ENCODE measurements around the gene PHYKPL. TPM values are rescaled to one million over a fixed set of nuclear protein-coding genes. Genes with fewer than 3 reads are reported as not detected.

PHYKPL gene
- total RNA-seq = 100 to 1,000 TPM; 125 to 126 TPM

GRCh38 chr5:178232124-178232919 is at the start of gene PHYKPL:
PHYKPL (minus strand) TSS chr5:178232802; CDS start chr5:178232550, 252 bp downstream.
- H3K9me3 Mint-ChIP-seq (ENCODE audit: insufficient read depth) = no peaks in the 10 kb centered on the region
- peak; percentile 70 for ATAC-seq
- POLR2A ChIA-PET = interaction anchor here (0.7 to 1.2 kb wide), 5 partner anchors 9 to 28 kb away, joined by 3 to 5 read pairs (median 3); partner anchors contain the start of gene HNRNPAB

GRCh38 chr5:178282391-178282790 is 49.8 kb upstream of the PHYKPL start:
- Mint-ChIP-seq H3K4me1 (ENCODE audit: low read depth) (peaks cover 19% of the 10 kb centered on the region), H3K4me3 (no peak overlapping the region), H3K9me3 (ENCODE audit: insufficient read depth) (peaks cover 11% of the 10 kb centered on the region), H3K27me3 (ENCODE audit: low read depth) (peaks cover 3% of the 10 kb centered on the region), H3K27ac (no peak overlapping the region), H3K36me3 (ENCODE audit: low read depth) (no peaks in the 10 kb centered on the region)
- POLR2A ChIA-PET = no interaction called here
- CTCF ChIA-PET = interaction anchor here (1.0 to 1.7 kb wide), 2 partner anchors 270 to 343 kb away, joined by 3 to 6 read pairs; no protein-coding TSS in a partner anchor
- no peak for ATAC-seq
- no peak for DNase-seq

More at GRCh38 chr5:178232124-178232919, at the start of gene PHYKPL:
- CTCF ChIA-PET = interaction anchor here (0.6 to 0.9 kb wide), 2 partner anchors 8 to 16 kb away, joined by 3 read pairs; no protein-coding TSS in a partner anchor
- Mint-ChIP-seq H3K36me3 (ENCODE audit: low read depth) (peaks cover 45% of the 10 kb centered on the region), H3K4me3 (peak within 1 kb of the TSS; percentile 90), H3K27me3 (ENCODE audit: low read depth) (no peaks in the 10 kb centered on the region), H3K27ac (peak within 1 kb of the TSS; percentile 85), H3K4me1 (ENCODE audit: low read depth) (peaks cover 87% of the 10 kb centered on the region)
- DNase-seq = peak; percentile 81

GRCh38 chr5:178281331-178281730 is 48.7 kb upstream of the PHYKPL start:
- Mint-ChIP-seq H3K27me3 (ENCODE audit: low read depth) (peaks cover 3% of the 10 kb centered on the region), H3K36me3 (ENCODE audit: low read depth) (no peaks in the 10 kb centered on the region), H3K4me3 (no peak overlapping the region), H3K4me1 (ENCODE audit: low read depth) (peaks cover 19% of the 10 kb centered on the region), H3K9me3 (ENCODE audit: insufficient read depth) (peaks cover 11% of the 10 kb centered on the region), H3K27ac (no peak overlapping the region)
- CTCF ChIA-PET = interaction anchor here (1.4 to 2.5 kb wide), 2 partner anchors 270 to 307 kb away, joined by 7 to 12 read pairs; no protein-coding TSS in a partner anchor
- ATAC-seq = no peak
- POLR2A ChIA-PET = no interaction called here
- DNase-seq = no peak

GRCh38 chr5:178280631-178281030 is 48.0 kb upstream of the PHYKPL start:
- Mint-ChIP-seq H3K4me3 (no peak overlapping the region), H3K9me3 (ENCODE audit: insufficient read depth) (peaks cover 11% of the 10 kb centered on the region), H3K27me3 (ENCODE audit: low read depth) (peaks cover 3% of the 10 kb centered on the region), H3K4me1 (ENCODE audit: low read depth) (peaks cover 19% of the 10 kb centered on the region), H3K27ac (no peak overlapping the region), H3K36me3 (ENCODE audit: low read depth) (no peaks in the 10 kb centered on the region)
- POLR2A ChIA-PET = interaction anchor here (0.7 kb wide), 1 partner anchor 276 kb away, joined by 3 read pairs; no protein-coding TSS in a partner anchor
- ATAC-seq = no peak
- DNase-seq = no peak
- CTCF ChIA-PET = interaction anchor here (0.5 to 2.5 kb wide), 16 partner anchors 9 to 1213 kb away, joined by 3 to 12 read pairs (median 4); partner anchors contain the start of gene COL23A1

GRCh38 chr5:178279723-178280438 is 47.3 kb upstream of the PHYKPL start:
- ChIA-PET CTCF (interaction anchor here (0.5 to 2.5 kb wide), 17 partner anchors 9 to 1214 kb away, joined by 3 to 12 read pairs (median 3); partner anchors contain the start of gene COL23A1), POLR2A (interaction anchor here (0.7 kb wide), 1 partner anchor 277 kb away, joined by 3 read pairs; no protein-coding TSS in a partner anchor)
- Mint-ChIP-seq H3K36me3 (ENCODE audit: low read depth) (no peaks in the 10 kb centered on the region), H3K27me3 (ENCODE audit: low read depth) (peaks cover 3% of the 10 kb centered on the region), H3K27ac (peak overlapping the region; percentile 81), H3K9me3 (ENCODE audit: insufficient read depth) (peaks cover 11% of the 10 kb centered on the region), H3K4me3 (no peak overlapping the region), H3K4me1 (ENCODE audit: low read depth) (peaks cover 19% of the 10 kb centered on the region)
- ATAC-seq = peak; percentile 82
- DNase-seq = peak; percentile 79

GRCh38 chr5:178279026-178279722 is 46.6 kb upstream of the PHYKPL start:
- Mint-ChIP-seq H3K27ac (peak overlapping the region; percentile 81), H3K9me3 (ENCODE audit: insufficient read depth) (peaks cover 11% of the 10 kb centered on the region), H3K4me1 (ENCODE audit: low read depth) (peaks cover 19% of the 10 kb centered on the region), H3K27me3 (ENCODE audit: low read depth) (peaks cover 3% of the 10 kb centered on the region), H3K4me3 (no peak overlapping the region), H3K36me3 (ENCODE audit: low read depth) (no peaks in the 10 kb centered on the region)
- POLR2A ChIA-PET = no interaction called here
- CTCF ChIA-PET = interaction anchor here (0.6 to 2.5 kb wide), 9 partner anchors 8 to 311 kb away, joined by 3 to 12 read pairs (median 6); partner anchors contain the start of gene COL23A1
- DNase-seq (no peak), ATAC-seq (peak; percentile 12)

GRCh38 chr5:178278358-178279023 is 45.9 kb upstream of the PHYKPL start:
- no peak for DNase-seq
- H3K4me1 Mint-ChIP-seq (ENCODE audit: low read depth) = peaks cover 19% of the 10 kb centered on the region
- POLR2A ChIA-PET = no interaction called here

GRCh38 chr5:178277866-178278265 is 45.3 kb upstream of the PHYKPL start:
- DNase-seq = no peak
- Mint-ChIP-seq H3K27me3 (ENCODE audit: low read depth) (peaks cover 3% of the 10 kb centered on the region), H3K4me3 (no peak overlapping the region), H3K4me1 (ENCODE audit: low read depth) (peaks cover 19% of the 10 kb centered on the region), H3K9me3 (ENCODE audit: insufficient read depth) (no peaks in the 10 kb centered on the region), H3K36me3 (ENCODE audit: low read depth) (no peaks in the 10 kb centered on the region), H3K27ac (peak overlapping the region; percentile 3)
- CTCF ChIA-PET = interaction anchor here (1.6 to 1.7 kb wide), 2 partner anchors 43 to 183 kb away, joined by 6 to 7 read pairs; no protein-coding TSS in a partner anchor
- POLR2A ChIA-PET = interaction anchor here (0.6 kb wide), 1 partner anchor 61 kb away, joined by 3 read pairs; no protein-coding TSS in a partner anchor
- no peak for ATAC-seq

More at GRCh38 chr5:178278358-178279023, 45.9 kb upstream of the PHYKPL start:
- peak overlapping the region; percentile 20 for H3K27ac Mint-ChIP-seq
- CTCF ChIA-PET = interaction anchor here (0.6 to 1.7 kb wide), 4 partner anchors 42 to 311 kb away, joined by 3 to 7 read pairs (median 5); partner anchors contain the start of gene COL23A1
- H3K4me3 Mint-ChIP-seq = no peak overlapping the region
- H3K36me3 Mint-ChIP-seq (ENCODE audit: low read depth) = no peaks in the 10 kb centered on the region
- H3K9me3 Mint-ChIP-seq (ENCODE audit: insufficient read depth) = peaks cover 5% of the 10 kb centered on the region
- ATAC-seq = no peak
- H3K27me3 Mint-ChIP-seq (ENCODE audit: low read depth) = peaks cover 3% of the 10 kb centered on the region

- Mint-ChIP-seq H3K27ac (peak overlapping the region; percentile 3), H3K4me1 (ENCODE audit: low read depth) (peaks cover 19% of the 10 kb centered on the region), H3K27me3 (ENCODE audit: low read depth) (peaks cover 3% of the 10 kb centered on the region), H3K36me3 (ENCODE audit: low read depth) (no peaks in the 10 kb centered on the region), H3K4me3 (no peak overlapping the region), H3K9me3 (ENCODE audit: insufficient read depth) (no peaks in the 10 kb centered on the region)
- no peak for ATAC-seq
- ChIA-PET CTCF (interaction anchor here (1.6 to 1.7 kb wide), 2 partner anchors 42 to 184 kb away, joined by 6 to 7 read pairs; no protein-coding TSS in a partner anchor), POLR2A (interaction anchor here (0.6 kb wide), 1 partner anchor 62 kb away, joined by 3 read pairs; no protein-coding TSS in a partner anchor)
- DNase-seq = no peak
These were observed 44.7 kb upstream of the PHYKPL start for GRCh38 chr5:178277346-178277745.

- Mint-ChIP-seq H3K9me3 (ENCODE audit: insufficient read depth) (no peaks in the 10 kb centered on the region), H3K36me3 (ENCODE audit: low read depth) (no peaks in the 10 kb centered on the region), H3K27me3 (ENCODE audit: low read depth) (no peaks in the 10 kb centered on the region), H3K4me3 (no peak overlapping the region), H3K4me1 (ENCODE audit: low read depth) (peaks cover 13% of the 10 kb centered on the region), H3K27ac (no peak overlapping the region)
- ATAC-seq = no peak
- ChIA-PET CTCF (interaction anchor here (2.0 kb wide), 1 partner anchor 9 kb away, joined by 5 read pairs; no protein-coding TSS in a partner anchor), POLR2A (interaction anchor here (0.6 kb wide), 1 partner anchor 123 kb away, joined by 3 read pairs; no protein-coding TSS in a partner anchor)
- no peak for DNase-seq
These were observed 42.4 kb upstream of the PHYKPL start for GRCh38 chr5:178274781-178275537.
